Head of caudate nucleus (tissue), 42 donors: ENCODE results near the gene IFNAR2.
A peak's percentile ranks its signal among the peaks of the same experiment; 100 is the strongest.

ENCODE experiments used
- DNase-seq, 42 donors: peaks; one replicate each; pipeline versions ENCODE4 v3.0.0 to v3.0.0-alpha.2; 2020 to 2021; ENCODE audit warnings: mixed read lengths in 7 of 42
- intact Hi-C: fragments of 100-400 bp; cut with DNase I; formaldehyde crosslinking; loops from one replicate; pipeline ENCODE4 v1.15.0; 2022

Gene IFNAR2

GRCh38 chr21:33229784-33230544 is at the start of gene IFNAR2:
TSS of gene IFNAR2 (plus strand) at chr21:33229938. CDS start at chr21:33241923, 11,985 bp downstream.
- intact Hi-C loops: no loop called here
- DNase-seq: peak; percentile 26 to 92 (median 84)

- intact Hi-C loops: no loop called here
- DNase-seq: no peak
Measured at GRCh38 chr21:33185852-33186251, 43.9 kb upstream of the IFNAR2 start.

- intact Hi-C loops: no loop called here
- DNase-seq: no peak
Measured at GRCh38 chr21:33187276-33187675, 42.5 kb upstream of the IFNAR2 start.

- intact Hi-C loops: no loop called here
- DNase-seq: no peak
Measured at GRCh38 chr21:33189237-33189636, 40.5 kb upstream of the IFNAR2 start.

- intact Hi-C loops: no loop called here
- no peak for DNase-seq
Measured at GRCh38 chr21:33189824-33190223, 39.9 kb upstream of the IFNAR2 start.

- intact Hi-C loops: loop anchor here (5.0 kb wide), 2 partner anchors 205 to 365 kb away; no protein-coding TSS in a partner anchor
- DNase-seq: peak; percentile 32 to 89 (median 70)
Measured at GRCh38 chr21:33196941-33197374, 32.8 kb upstream of the IFNAR2 start.

- DNase-seq: no peak
- intact Hi-C loops: loop anchor here (5.0 kb wide), 2 partner anchors 205 to 365 kb away; no protein-coding TSS in a partner anchor
Measured at GRCh38 chr21:33197496-33197895, 32.2 kb upstream of the IFNAR2 start.

GRCh38 chr21:33198346-33199099 is 31.2 kb upstream of the IFNAR2 start:
- intact Hi-C loops: loop anchor here (5.0 kb wide), 2 partner anchors 206 to 366 kb away; no protein-coding TSS in a partner anchor
- peak in 41 of 42 donors; percentile 15 to 80 (median 57) for DNase-seq

- DNase-seq: no peak
- intact Hi-C loops: loop anchor here (5.0 kb wide), 2 partner anchors 207 to 367 kb away; no protein-coding TSS in a partner anchor
Measured at GRCh38 chr21:33199100-33199464, 30.7 kb upstream of the IFNAR2 start.

- intact Hi-C loops: loop anchor here (5.0 kb wide), 4 partner anchors 163 to 367 kb away; no protein-coding TSS in a partner anchor
- DNase-seq: peak in 41 of 42 donors; percentile 42 to 95 (median 83)
Measured at GRCh38 chr21:33199516-33200217, 30.1 kb upstream of the IFNAR2 start.

- intact Hi-C loops: loop anchor here (5.0 kb wide), 2 partner anchors 160 to 240 kb away; no protein-coding TSS in a partner anchor
- peak in 1 of 42 donors; percentile 9 for DNase-seq
Measured at GRCh38 chr21:33201956-33202355, 27.8 kb upstream of the IFNAR2 start.

GRCh38 chr21:33202464-33203363 is 27.0 kb upstream of the IFNAR2 start:
- intact Hi-C loops: loop anchor here (5.0 kb wide), 2 partner anchors 160 to 240 kb away; no protein-coding TSS in a partner anchor
- no peak for DNase-seq

GRCh38 chr21:33203371-33203724 is 26.4 kb upstream of the IFNAR2 start:
- no peak for DNase-seq
- intact Hi-C loops: loop anchor here (5.0 kb wide), 2 partner anchors 159 to 239 kb away; no protein-coding TSS in a partner anchor

GRCh38 chr21:33205476-33205875 is 24.3 kb upstream of the IFNAR2 start:
- no peak for DNase-seq
- intact Hi-C loops: no loop called here

- no peak for DNase-seq
- intact Hi-C loops: no loop called here
Measured at GRCh38 chr21:33206771-33207281, 22.9 kb upstream of the IFNAR2 start.

- intact Hi-C loops: no loop called here
- DNase-seq: no peak
Measured at GRCh38 chr21:33207449-33208149, 22.1 kb upstream of the IFNAR2 start.

GRCh38 chr21:33208534-33208933 is 21.2 kb upstream of the IFNAR2 start:
- intact Hi-C loops: no loop called here
- DNase-seq: no peak
